Erythroblast (primary cell): Measurements from ENCODE around the gene DOP1A.

Source experiments
- GATA1 ChIP-seq: IDR thresholded peaks from 2 replicates; pipeline ENCODE4 v1.6.1; 2011; ENCODE audit warnings: low read depth, mild to moderate bottlenecking, control low read depth, low read length, moderate library complexity
- POLR2A ChIP-seq: IDR thresholded peaks from 2 replicates; pipeline ENCODE4 v1.6.1; 2011; ENCODE audit warnings: mild to moderate bottlenecking, low read length

DNA sequence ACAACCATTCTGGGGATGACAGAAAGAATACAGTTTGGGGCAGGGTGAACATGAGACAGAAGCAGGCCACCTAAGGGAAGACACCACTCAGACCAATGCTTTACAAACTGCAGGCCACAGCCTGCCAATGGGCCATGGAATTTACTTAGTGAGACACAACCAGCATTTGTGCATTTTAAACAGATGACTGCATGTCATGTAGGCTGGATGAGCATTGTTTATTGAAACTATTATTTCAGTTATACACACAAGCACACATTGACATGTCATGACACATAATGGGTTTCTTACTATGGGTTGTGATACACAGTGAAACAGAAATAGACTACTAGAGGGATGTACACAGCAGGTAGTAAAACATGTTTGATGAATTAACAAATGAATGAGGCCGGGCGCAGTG, 117.6 kb downstream of the DOP1A start:
- TF ChIP-seq POLR2A (no peak), GATA1 (no peak)
